GM18519 (cell line): ENCODE results near the gene HELQ.
"Not testable (repeated sequence)": the region's sequence is repeated elsewhere in the genome, so short reads cannot be mapped to it uniquely, and the experiment has no call there.

Source experiments
- ATAC-seq: cut with Tn5 transposase; IDR thresholded peaks from one replicate; pipeline ENCODE4 v1.9.1; 2021; ENCODE audit warnings: mild to moderate bottlenecking, moderate library complexity; ENCODE audit not compliant: unreplicated experiment, low FRiP score

Gene HELQ

GRCh38 chr4:83438719-83439118, 16.9 kb downstream of the HELQ start:
- ATAC-seq: no peak

- no peak for ATAC-seq
Observed at GRCh38 chr4:83436680-83437079, 18.9 kb downstream of the HELQ start.

GRCh38 chr4:83431200-83431599, 24.4 kb downstream of the HELQ start:
- ATAC-seq: no peak

GRCh38 chr4:83418211-83418610, 37.4 kb downstream of the HELQ start:
- no peak for ATAC-seq

GRCh38 chr4:83417566-83417965, 38.1 kb downstream of the HELQ start:
- no peak for ATAC-seq

GRCh38 chr4:83413676-83414075, 41.9 kb downstream of the HELQ start:
- ATAC-seq: no peak

- ATAC-seq: no peak
Observed at GRCh38 chr4:83408908-83409307, 46.7 kb downstream of the HELQ start.

GRCh38 chr4:83405844-83406816, 49.5 kb downstream of the HELQ start:
- ATAC-seq: no peak

GRCh38 chr4:83398158-83398557, 57.5 kb downstream of the HELQ start:
- ATAC-seq: not testable (repeated sequence)

- ATAC-seq: no peak
Observed at GRCh38 chr4:83393908-83394307, 61.7 kb downstream of the HELQ start.

- no peak for ATAC-seq
Observed at GRCh38 chr4:83392562-83392961, 63.1 kb downstream of the HELQ start.

- ATAC-seq: no peak
Observed at GRCh38 chr4:83390944-83391343, 64.7 kb downstream of the HELQ start.

GRCh38 chr4:83389756-83390505, 65.7 kb downstream of the HELQ start:
- no peak for ATAC-seq

- ATAC-seq: no peak
Observed at GRCh38 chr4:83389037-83389720, 66.4 kb downstream of the HELQ start.

- no peak for ATAC-seq
Observed at GRCh38 chr4:83388313-83388676, 67.3 kb downstream of the HELQ start.

- ATAC-seq: no peak
Observed at GRCh38 chr4:83387476-83388312, 67.9 kb downstream of the HELQ start.

- ATAC-seq: no peak
Observed at GRCh38 chr4:83387012-83387411, 68.6 kb downstream of the HELQ start.

GRCh38 chr4:83382850-83383249, 72.8 kb downstream of the HELQ start:
- no peak for ATAC-seq

GRCh38 chr4:83381173-83381572, 74.5 kb downstream of the HELQ start:
- no peak for ATAC-seq

- ATAC-seq: no peak
Observed at GRCh38 chr4:83378419-83378818, 77.2 kb downstream of the HELQ start.
